Brain microvascular endothelial cell (primary cell): ENCODE data around the gene AKR7A3.
"Not testable (repeated sequence)": the region's sequence is repeated elsewhere in the genome, so short reads cannot be mapped to it uniquely, and the experiment has no call there.

Source experiments
- DNase-seq: peaks from one replicate; pipeline ENCODE4 v3.0.0-alpha.2; 2020
- H3K27ac ChIP-seq: fragments of 250-450 bp; sonication (Bioruptor Pico); 2 replicates; pipeline ENCODE4 v1.5.1; 2020; ENCODE audit warnings: mild to moderate bottlenecking, moderate library complexity
- H3K27me3 ChIP-seq: fragments of 250-450 bp; sonication (Bioruptor Pico); replicated peaks from 2 replicates; pipeline ENCODE4 v1.5.1; 2020; ENCODE audit warnings: mild to moderate bottlenecking
- H3K36me3 ChIP-seq: fragments of 250-450 bp; sonication (Bioruptor Pico); replicated peaks from 2 replicates; pipeline ENCODE4 v1.5.1; 2020; ENCODE audit warnings: mild to moderate bottlenecking
- H3K4me3 ChIP-seq: 2 replicates; pipeline ENCODE4 v1.5.1; 2011; ENCODE audit warnings: low read depth, mild to moderate bottlenecking, control low read depth, low read length, moderate library complexity
- in situ Hi-C: cut with HindIII; loops from 2 replicates; pipeline ENCODE4 v1.10.0; 2017; ENCODE audit warnings: low sequenced_read_pairs, low pct_ligation_motif_present
- TF ChIP-seq, protein P1 (sequence below): IDR thresholded peaks from 2 replicates; pipeline ENCODE4 v1.5.1; 2011; ENCODE audit warnings: low read depth, mild to moderate bottlenecking, moderate library complexity, low read length, control low read depth, inconsistent platforms; ENCODE audit errors: missing control alignments

The AKR7A3 gene

GRCh38 chr1:19257178-19257914 lies 31.2 kb downstream of the AKR7A3 start:
- in situ Hi-C loops = no loop called here
- Histone ChIP-seq H3K4me3 (no peak overlapping the region), H3K27ac (no peak overlapping the region), H3K27me3 (no peaks in the 10 kb centered on the region), H3K36me3 (peaks cover 35% of the 10 kb centered on the region)
- TF ChIP-seq, protein P1, sequence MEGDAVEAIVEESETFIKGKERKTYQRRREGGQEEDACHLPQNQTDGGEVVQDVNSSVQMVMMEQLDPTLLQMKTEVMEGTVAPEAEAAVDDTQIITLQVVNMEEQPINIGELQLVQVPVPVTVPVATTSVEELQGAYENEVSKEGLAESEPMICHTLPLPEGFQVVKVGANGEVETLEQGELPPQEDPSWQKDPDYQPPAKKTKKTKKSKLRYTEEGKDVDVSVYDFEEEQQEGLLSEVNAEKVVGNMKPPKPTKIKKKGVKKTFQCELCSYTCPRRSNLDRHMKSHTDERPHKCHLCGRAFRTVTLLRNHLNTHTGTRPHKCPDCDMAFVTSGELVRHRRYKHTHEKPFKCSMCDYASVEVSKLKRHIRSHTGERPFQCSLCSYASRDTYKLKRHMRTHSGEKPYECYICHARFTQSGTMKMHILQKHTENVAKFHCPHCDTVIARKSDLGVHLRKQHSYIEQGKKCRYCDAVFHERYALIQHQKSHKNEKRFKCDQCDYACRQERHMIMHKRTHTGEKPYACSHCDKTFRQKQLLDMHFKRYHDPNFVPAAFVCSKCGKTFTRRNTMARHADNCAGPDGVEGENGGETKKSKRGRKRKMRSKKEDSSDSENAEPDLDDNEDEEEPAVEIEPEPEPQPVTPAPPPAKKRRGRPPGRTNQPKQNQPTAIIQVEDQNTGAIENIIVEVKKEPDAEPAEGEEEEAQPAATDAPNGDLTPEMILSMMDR = no peak
- no peak for DNase-seq

- peaks cover 35% of the 10 kb centered on the region for H3K36me3 ChIP-seq
- H3K4me3 ChIP-seq, DNase-seq, H3K27me3 ChIP-seq, in situ Hi-C loops, H3K27ac ChIP-seq: not testable (repeated sequence)
These were observed 32.3 kb downstream of the AKR7A3 start for GRCh38 chr1:19256301-19256700.

GRCh38 chr1:19255288-19255687 lies 33.3 kb downstream of the AKR7A3 start:
- DNase-seq = no peak
- TF ChIP-seq, protein P1 = no peak
- Histone ChIP-seq H3K27me3 (no peaks in the 10 kb centered on the region), H3K27ac (no peak overlapping the region), H3K4me3 (no peak overlapping the region), H3K36me3 (peaks cover 34% of the 10 kb centered on the region)
- in situ Hi-C loops = no loop called here

- Histone ChIP-seq H3K36me3 (peaks cover 25% of the 10 kb centered on the region), H3K4me3 (no peak overlapping the region), H3K27me3 (no peaks in the 10 kb centered on the region), H3K27ac (no peak overlapping the region)
- TF ChIP-seq, protein P1 = no peak
- DNase-seq = no peak
- in situ Hi-C loops = no loop called here
These were observed 34.2 kb downstream of the AKR7A3 start for GRCh38 chr1:19254416-19254815.

DNA sequence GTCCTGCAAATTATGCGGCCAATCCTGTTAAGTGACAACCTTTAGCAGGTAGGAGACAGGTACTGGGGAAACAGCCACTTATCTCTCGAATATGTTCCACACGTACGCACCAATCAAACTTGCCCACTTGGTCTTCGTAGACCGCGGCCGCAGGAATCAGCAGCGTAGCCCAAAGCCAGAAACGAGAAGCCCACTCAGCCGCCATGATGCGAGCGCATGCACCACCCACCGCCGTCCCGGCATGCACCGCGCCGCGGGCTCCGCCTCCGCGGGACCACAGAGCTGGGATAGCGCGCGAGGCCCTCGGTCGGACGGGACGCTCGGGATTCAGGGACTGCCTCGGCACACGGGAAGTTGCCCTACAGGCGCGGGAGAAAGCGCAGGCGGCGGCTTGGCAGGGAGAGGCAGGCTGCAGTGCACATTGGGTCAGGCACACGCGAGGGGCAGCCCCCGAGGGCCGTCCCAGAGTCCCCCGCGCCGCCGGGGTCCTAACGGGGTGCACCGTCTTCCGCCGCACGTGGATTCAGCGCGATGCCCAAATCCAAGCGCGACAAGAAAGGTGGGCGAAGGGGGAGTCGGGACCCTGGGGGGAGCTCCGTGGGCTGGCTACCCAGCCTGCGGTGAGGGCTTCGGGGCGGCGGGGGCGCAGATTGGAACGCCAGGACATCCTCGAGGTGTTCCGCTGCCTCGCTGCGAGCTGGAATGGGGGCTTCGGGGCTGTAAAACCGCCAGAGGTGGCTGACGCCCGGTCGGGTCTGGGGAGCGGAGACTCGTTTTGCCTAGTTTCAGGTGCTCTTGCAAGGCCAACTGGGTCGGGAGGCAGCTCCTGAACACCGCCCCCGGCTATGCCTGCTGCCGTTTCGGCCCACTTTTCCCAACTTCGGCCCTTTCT lies 37.0 kb downstream of the AKR7A3 start, which contains the start of the genes EMC1 and MRTO4:
TSS of gene EMC1 (minus strand) at position 220 of the 892 bp plus-strand sequence. CDS start at position 205, 15 bp downstream.
TSS of gene MRTO4 (plus strand) at position 501 of the 892 bp plus-strand sequence. CDS start at position 532, 31 bp downstream.
- DNase-seq = peak; percentile 80
- Histone ChIP-seq H3K27ac (peak within 1 kb of the TSS; percentile 98), H3K4me3 (peak within 1 kb of the TSS; percentile 77), H3K36me3 (peaks cover under 1% of the 10 kb centered on the region), H3K27me3 (no peaks in the 10 kb centered on the region)
- TF ChIP-seq, protein P1 = no peak
- in situ Hi-C loops = no loop called here

DNA sequence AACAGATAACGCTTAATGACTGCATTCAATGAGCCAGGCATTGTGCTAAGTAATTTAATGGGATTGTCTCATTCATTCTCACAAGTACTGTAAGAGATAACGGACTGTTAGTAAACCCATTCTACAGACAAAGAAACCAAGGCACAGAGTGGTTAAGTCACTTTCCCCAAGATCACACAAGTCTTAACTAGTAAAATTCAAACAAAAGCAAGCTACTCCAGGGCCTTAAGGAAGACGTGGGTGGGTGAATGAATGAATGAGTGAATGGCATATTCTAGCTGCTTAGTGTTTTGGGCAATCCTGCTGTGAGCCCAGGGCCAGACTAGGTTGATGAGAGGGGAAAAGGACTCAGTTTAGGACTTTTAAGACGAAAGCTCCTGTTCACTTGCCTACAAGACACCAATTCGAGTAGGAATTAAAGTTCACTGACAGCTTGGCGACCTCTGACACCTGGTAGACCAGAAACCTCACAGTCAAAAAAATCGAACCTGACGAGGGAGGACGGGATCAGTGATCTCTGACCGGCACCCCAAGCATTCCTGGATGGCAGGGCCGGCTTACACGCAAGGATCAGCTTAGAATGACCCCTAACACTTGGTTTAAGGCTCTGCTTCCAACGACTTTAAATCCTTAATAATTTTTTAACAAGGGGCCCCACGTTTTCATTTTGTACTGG lies 37.8 kb downstream of the AKR7A3 start:
- no peak for DNase-seq
- H3K36me3 ChIP-seq = no peaks in the 10 kb centered on the region
- H3K4me3 ChIP-seq = peak overlapping the region; percentile 77
- in situ Hi-C loops = no loop called here
- TF ChIP-seq, protein P1 = no peak
- H3K27me3 ChIP-seq = no peaks in the 10 kb centered on the region
- H3K27ac ChIP-seq = peak overlapping the region; percentile 98
